Stimulated activated CD8-positive, alpha-beta memory T cell treated with anti-CD3 and anti-CD28 coated beads, Interleukin-7, amount 100 ng/mL, for 48 hours (primary cell): Measurements from ENCODE around the gene FLII.
"Not testable (repeated sequence)": the region's sequence is repeated elsewhere in the genome, so short reads cannot be mapped to it uniquely, and the experiment has no call there.

Source experiments
- DNase-seq, 2 donors: peaks; one replicate each; pipeline ENCODE4 v3.0.0-alpha.2; 2020; ENCODE audit warnings: low read depth in 1 of 2; ENCODE audit errors: extremely low read depth in 1 of 2

The FLII gene

GRCh38 chr17:18224387-18225120 is 34.0 kb downstream of the FLII start:
- no peak for DNase-seq

- DNase-seq = no peak
Observed at GRCh38 chr17:18224053-18224386, 34.5 kb downstream of the FLII start.

- DNase-seq = no peak
Observed at GRCh38 chr17:18218756-18219415, 39.7 kb downstream of the FLII start.

GRCh38 chr17:18217412-18218015 is 41.0 kb downstream of the FLII start:
- peak; percentile 44 to 46 for DNase-seq

GRCh38 chr17:18216906-18217305 is 41.6 kb downstream of the FLII start:
- not testable (repeated sequence) for DNase-seq

- no peak for DNase-seq
Observed at GRCh38 chr17:18213666-18214270, 44.8 kb downstream of the FLII start.

GRCh38 chr17:18208092-18208491 is 50.4 kb downstream of the FLII start:
- no peak for DNase-seq

- no peak for DNase-seq
Observed at GRCh38 chr17:18206962-18207361, 51.6 kb downstream of the FLII start.

- DNase-seq = no peak
Observed at GRCh38 chr17:18205861-18206260, 52.7 kb downstream of the FLII start.

- DNase-seq = no peak
Observed at GRCh38 chr17:18203308-18203707, 55.2 kb downstream of the FLII start.

- no peak for DNase-seq
Observed at GRCh38 chr17:18201108-18201507, 57.4 kb downstream of the FLII start.

GRCh38 chr17:18198530-18198929 is 60.0 kb downstream of the FLII start:
- DNase-seq = no peak

GRCh38 chr17:18197535-18198194 is 60.9 kb downstream of the FLII start:
- DNase-seq = no peak

- no peak for DNase-seq
Observed at GRCh38 chr17:18195246-18195645, 63.3 kb downstream of the FLII start.
